GM18498 (cell line): ENCODE results near the gene CTXN2.

Experiments used
- ATAC-seq: cut with Tn5 transposase; IDR thresholded peaks from one replicate; pipeline ENCODE4 v1.9.1; 2021; ENCODE audit warnings: mild to moderate bottlenecking, moderate library complexity; ENCODE audit not compliant: unreplicated experiment

Gene CTXN2

GRCh38 chr15:48191574-48192225 lies at the start of gene CTXN2:
Gene CTXN2 (plus strand): TSS chr15:48191665. CDS start chr15:48201301, 9,636 bp downstream.
- ATAC-seq = no peak

DNA sequence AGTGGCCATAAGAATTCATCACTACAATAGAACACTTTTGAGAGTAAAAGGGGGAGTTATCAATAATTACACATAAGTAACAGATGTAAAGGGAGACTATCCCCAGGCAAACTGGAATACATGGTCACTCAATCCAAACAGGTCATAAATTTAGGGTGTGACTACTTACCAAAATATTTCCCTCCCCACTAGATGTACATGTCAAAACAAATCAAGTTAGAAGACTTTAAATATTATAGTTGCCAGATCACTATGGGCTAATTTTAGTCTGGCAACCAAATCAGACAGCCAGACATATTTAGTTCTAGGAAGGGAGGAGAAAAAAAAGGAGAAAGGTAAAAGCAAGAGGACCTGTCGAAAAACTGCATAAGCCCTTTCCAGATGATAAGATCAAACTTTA lies 47.6 kb upstream of the CTXN2 start:
- no peak for ATAC-seq

DNA sequence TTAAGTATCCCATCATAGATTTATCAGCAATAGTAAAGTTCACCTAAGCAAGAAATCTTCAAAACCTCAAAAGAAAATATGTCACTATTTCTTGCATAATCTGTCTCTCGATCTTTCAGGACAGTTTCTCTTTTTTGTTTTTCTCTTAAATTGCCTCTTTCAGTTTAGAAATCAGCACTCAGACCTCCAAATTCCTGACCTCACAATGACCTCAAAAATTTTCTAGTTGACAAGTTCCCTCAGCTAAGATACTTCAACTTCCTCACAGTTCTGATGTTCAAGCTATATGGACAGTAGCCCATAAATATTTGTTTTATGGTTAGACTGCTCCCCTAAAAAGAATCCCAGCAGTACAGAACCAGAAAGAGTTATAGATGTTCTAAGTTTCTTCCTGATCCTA lies 46.6 kb upstream of the CTXN2 start:
- peak; percentile 60 for ATAC-seq

DNA sequence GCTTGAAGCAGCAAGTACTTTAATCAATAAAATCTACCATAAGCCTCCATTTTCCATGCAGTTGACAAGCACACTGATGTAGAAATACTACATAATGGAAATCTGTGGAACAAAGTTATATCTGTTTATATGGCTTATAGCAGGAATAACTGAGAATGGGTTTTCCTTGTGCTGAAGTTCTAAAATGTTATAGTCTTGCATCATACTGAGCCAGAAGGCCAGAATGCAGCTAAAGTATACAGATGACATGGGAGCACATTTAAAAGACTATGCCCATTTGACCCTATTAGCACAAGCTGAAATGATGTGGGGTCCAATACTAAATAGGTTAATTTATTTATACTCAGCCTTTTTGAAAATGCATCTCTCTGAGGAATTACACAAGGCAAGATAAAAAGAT lies 45.5 kb upstream of the CTXN2 start:
- ATAC-seq = no peak

GRCh38 chr15:48147358-48147757 lies 44.1 kb upstream of the CTXN2 start:
- no peak for ATAC-seq

DNA sequence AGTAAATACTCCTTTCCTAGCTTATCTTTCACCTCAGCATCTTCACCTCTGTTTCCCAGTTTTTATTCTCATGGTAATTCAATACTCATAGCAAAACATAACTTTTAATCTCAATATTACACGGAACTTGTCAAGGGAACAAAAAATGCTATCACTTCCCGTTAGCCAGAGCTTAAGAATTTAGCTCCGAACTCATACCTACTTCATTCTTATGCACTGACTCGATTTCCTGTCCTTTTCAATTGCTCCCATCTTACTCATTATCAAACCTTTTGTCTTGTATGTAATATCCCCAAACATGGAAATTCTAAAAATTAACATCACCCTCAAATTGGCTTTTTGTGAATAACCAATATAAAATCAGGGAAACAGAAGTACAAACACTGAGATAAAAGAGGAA lies 41.6 kb upstream of the CTXN2 start:
- ATAC-seq = no peak

DNA sequence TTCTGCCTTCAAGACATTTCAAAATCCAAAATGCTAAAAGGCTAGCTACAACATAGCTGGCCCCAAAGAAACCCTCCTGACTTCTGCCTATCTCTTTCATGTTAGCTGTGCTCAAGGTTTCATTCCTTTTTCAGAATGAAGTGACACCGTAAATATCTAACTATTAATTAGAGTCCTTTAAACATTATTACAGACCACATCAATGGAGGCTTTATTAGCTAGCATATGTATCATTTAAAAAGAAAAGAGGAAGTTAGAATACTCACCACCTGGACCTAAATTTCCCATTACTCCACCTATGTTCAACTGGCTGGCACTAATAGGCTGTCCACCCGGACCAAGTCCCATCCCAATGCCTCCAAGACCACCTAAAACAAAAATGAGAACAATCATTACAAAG lies 37.9 kb upstream of the CTXN2 start:
- no peak for ATAC-seq

GRCh38 chr15:48168616-48169015 lies 22.8 kb upstream of the CTXN2 start:
- ATAC-seq = no peak

GRCh38 chr15:48170981-48171380 lies 20.5 kb upstream of the CTXN2 start:
- ATAC-seq = no peak

DNA sequence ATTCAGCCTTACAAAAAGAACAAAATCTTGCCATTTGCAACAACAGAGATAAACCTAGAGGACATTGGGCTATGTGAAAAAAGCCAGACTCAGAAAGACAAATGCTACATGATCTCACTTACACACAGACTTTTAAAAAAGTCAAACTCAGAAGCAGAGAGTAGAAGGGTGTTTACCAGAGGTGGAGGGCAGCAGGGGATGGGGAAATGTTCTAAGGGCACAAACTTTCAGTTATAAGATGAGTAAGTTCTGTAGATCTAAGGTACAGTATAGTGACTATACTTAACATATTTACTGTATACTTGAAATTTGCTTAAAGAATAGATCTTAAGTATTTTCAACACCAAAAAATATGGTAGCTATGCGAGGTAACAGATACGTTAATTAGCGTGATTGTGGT lies 16.3 kb upstream of the CTXN2 start:
- no peak for ATAC-seq

- no peak for ATAC-seq
These were observed 15.4 kb upstream of the CTXN2 start for GRCh38 chr15:48176112-48176511.

DNA sequence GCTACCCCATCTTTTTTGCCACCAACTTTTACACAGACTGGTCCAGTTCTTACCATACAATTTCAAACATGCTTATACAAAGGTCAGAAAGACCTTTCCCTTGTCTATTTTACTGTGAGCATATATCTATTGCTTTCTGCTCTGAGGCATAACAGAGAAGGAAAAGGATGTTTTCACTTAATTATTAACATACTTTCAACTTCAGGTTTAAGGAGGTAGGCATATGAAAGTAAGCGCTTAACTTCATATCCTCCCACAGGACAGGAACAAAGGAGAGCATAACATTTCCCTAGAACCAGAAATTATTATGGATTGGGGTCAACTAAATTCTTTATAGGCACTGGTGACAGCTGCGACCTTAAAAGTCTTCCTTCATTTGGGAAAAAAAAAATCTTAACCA lies 14.5 kb upstream of the CTXN2 start:
- no peak for ATAC-seq

DNA sequence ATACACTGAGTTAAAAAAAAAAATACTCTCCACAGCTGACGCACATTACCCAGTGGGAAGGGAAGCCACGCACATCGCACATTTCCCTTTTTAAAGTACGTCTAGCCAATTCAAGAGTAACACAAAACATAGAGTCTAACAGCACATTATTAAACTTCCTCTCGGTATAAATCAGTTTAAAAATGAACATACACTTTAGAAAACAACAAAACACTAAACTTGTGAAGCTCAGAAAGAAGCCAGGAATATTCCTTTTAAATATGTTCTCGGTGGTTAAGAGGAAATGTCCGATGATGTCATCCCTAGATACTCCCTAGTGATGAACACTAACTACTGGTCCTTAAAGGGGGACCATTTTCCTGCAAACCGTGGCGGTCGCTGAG lies 14.1 kb upstream of the CTXN2 start:
- peak; percentile 71 for ATAC-seq

DNA sequence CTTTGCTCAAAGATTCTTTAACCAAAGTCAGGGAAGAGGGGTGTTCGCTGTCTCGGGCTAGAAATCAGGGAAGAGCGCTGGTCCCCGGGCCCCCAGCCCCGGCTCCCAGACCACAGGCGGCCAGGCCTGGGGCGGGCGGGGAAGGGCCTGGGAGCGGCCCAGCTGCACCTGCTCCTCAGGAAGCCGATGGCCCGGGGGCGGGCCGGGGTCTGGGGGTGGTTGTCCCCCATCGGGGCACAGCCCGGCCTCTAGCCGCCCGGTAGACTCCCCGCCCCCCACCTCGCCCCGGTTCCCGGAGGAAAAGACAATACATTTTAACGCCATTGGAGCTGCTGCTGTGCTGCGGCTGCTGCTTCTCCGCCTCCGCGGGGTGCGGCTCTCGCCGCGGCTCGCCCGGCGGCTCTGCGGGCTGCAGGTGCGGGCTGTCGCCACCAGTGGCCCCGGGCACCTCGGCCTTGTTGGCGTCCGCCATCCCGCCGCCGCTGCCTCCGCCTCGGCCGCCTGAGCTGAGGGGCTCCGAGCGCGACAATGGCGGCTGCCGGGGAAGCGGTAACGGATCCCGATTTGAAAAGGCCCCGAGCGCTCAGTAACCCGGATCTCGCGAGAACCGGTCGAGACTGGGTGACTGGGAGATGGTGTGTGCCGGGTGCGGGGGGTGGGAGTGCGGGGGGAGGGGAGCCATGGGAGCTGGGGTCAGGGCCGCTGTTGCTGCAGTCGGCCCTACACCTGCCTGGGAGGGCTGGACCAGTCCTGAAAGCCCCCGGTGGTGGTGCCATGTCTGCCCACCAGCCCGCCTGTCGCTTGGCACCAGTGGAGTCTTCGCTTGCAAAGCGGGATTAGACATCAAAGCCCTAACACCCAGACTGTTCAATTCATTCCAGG lies 13.5 kb upstream of the CTXN2 start, which contains the start of gene MYEF2:
MYEF2 (minus strand) TSS at position 530 of the 882 bp plus-strand sequence; CDS start at position 472, 58 bp downstream.
- peak; percentile 88 for ATAC-seq

DNA sequence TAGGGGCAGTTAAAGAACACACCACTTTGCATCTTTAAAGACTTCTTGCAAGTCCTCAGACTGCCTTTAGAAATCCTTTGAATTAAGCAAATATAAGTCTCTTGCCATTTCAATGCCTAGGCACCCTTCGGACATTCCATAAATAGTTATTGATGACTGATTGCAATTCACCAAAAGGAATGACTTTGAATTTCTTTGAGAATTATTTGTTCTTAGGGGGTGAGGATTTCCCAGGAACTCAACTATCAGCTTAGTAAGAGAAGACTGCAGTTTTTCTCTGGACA lies 12.9 kb upstream of the CTXN2 start:
- ATAC-seq = no peak

DNA sequence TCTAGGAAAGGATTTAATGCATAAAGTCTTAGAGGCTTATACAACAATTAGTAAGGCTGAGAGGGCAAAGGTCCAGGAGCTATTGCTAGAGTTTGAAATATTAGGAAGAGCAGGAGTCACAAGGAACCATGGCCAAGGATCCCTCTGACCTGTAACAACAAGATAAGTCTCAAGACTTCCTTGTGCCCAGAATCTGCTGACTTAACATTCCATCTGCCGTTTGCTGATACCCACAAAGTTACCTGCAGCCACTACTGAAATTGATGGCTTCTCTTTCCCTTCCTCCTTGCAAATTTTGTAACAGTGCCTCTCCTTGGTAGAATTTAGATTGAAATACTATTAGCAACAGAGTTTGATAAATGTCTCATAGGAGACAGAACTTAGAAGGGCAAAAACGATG lies 8.7 kb upstream of the CTXN2 start:
- no peak for ATAC-seq

DNA sequence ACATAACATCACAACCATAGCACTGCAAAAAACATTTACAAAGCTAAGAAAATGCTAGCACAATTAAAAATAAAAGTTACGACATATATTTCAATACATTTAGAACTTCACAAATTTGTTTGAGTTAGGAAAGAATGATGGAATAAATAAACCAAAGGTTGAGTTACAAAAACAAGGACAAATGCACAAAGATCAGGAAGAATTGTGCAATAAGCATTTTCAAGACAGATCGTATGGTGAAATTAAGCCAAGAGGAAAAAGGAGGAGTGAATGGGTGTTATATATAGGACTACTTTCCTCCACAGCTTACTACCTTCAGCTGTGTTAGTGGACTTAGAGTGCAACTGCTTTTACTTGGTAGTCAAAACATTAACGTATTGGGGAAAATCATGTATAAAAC lies 5.9 kb upstream of the CTXN2 start:
- no peak for ATAC-seq

- no peak for ATAC-seq
These were observed 5.2 kb upstream of the CTXN2 start for GRCh38 chr15:48186271-48186670.

DNA sequence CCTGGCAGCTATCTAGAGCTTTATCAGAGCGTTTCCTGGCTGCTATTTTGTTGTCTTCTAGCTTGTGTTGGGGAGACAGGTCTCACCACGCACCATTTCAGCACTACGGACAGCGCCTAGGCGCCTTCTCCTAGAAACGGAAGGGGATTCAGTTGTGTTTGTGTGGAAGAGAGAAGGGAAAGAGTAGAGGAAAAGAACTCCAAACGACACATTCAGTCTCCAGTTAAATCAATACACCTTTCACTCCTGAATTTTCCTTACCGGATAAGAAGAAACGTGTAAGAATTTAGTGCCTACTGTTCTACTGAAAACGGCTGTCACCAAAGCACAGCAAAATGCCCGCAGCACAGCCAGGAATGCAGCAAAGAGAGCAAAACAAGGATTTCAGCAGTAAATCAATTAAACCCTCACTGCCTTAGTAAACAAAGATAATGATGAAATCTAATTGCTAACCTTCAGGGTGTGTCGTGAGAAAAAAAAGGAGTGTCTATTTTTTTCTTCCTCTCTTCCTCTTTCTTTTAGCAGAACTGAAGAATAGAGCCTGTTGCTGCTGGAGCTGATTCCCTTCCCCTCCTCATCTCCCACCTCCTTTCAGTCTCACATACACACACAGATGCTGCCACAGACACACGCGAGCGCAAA lies 412 bp upstream of the CTXN2 start:
- ATAC-seq = no peak

DNA sequence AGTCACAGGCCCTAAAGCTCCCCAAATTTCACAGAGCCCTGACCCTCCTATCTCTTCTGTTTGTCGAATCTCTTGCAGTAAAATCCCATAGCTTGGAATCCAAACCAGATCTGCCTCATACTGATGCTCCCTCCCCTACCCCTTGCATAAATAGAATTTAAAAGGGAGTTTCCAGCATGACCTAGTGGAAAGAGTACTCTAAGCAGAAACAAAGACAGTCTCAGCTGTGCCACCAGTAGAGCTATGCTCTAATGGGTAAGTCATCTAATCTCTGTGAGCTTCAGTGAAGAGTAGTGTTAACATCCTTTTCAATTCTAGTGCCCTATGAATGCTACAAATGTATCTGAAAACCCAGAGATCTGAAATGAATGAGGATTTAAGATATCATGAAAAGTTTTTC lies 10.6 kb downstream of the CTXN2 start:
- ATAC-seq = no peak

GRCh38 chr15:48205981-48206380 lies 14.5 kb downstream of the CTXN2 start, which contains the start of gene SLC12A1:
Gene SLC12A1 (plus strand): TSS chr15:48206302. CDS start chr15:48207720, 1,418 bp downstream.
- ATAC-seq = no peak

DNA sequence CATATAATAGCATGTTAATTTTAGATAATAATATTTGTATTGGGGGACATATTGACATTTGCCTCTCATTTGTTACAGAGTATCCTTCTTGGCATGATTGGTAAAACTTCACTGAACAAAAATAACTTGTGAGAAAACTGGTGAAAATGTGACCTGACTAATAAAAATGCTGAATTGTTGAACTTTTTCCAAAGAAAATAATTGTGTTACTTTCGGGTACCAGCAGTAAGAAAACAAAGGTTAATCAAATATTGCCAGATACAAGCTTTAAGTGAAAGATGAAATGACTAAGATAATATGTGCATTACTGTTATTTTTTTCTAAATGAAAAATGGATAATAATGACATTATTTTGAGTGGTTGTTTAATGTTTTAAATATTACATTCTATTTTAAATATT lies 29.8 kb downstream of the CTXN2 start:
- ATAC-seq = no peak
